HG03103 (cell line): ENCODE measurements around the gene GOLIM4.
"Not testable (repeated sequence)": the region's sequence is repeated elsewhere in the genome, so short reads cannot be mapped to it uniquely, and the experiment has no call there.

Source experiments
- ATAC-seq: cut with Tn5 transposase; IDR thresholded peaks from one replicate; pipeline ENCODE4 v1.9.1; 2021; ENCODE audit warnings: low read depth; ENCODE audit not compliant: unreplicated experiment

The GOLIM4 gene, protein sequence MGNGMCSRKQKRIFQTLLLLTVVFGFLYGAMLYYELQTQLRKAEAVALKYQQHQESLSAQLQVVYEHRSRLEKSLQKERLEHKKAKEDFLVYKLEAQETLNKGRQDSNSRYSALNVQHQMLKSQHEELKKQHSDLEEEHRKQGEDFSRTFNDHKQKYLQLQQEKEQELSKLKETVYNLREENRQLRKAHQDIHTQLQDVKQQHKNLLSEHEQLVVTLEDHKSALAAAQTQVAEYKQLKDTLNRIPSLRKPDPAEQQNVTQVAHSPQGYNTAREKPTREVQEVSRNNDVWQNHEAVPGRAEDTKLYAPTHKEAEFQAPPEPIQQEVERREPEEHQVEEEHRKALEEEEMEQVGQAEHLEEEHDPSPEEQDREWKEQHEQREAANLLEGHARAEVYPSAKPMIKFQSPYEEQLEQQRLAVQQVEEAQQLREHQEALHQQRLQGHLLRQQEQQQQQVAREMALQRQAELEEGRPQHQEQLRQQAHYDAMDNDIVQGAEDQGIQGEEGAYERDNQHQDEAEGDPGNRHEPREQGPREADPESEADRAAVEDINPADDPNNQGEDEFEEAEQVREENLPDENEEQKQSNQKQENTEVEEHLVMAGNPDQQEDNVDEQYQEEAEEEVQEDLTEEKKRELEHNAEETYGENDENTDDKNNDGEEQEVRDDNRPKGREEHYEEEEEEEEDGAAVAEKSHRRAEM

DNA sequence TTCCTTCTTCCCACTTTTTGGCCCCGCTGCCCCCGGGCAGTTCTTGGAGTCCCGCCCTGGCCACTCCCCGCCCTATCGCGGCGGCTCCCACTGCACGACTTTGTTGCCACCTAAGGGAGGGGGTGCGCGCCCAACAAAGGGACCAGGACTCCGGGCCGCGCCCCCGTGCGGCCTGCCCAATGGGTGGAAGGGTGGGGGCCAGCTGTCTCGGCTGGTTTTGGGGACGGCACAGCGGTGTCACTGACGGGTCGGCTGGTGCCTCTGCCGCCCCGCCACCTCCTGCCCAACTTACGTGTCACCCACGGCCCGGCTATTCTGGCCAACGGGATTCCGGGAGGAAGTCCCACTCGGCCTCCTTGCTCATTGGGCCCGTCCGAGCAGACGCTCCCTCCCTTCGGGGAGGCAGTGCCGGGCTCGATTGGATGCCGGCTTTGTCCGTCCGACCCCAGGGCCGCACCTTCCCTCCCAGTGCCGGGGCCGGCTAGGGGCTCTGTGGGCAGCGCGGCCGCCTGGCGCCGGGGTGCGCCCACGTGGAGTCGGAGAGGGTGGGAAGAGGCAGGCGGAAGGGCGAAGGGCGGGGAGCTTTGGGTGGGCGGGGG is at the start of gene GOLIM4:
Gene GOLIM4 (minus strand): TSS at position 314 of the 599 bp plus-strand sequence. CDS start 639 bp downstream, outside the sequence.
- ATAC-seq, result peak; percentile 73

DNA sequence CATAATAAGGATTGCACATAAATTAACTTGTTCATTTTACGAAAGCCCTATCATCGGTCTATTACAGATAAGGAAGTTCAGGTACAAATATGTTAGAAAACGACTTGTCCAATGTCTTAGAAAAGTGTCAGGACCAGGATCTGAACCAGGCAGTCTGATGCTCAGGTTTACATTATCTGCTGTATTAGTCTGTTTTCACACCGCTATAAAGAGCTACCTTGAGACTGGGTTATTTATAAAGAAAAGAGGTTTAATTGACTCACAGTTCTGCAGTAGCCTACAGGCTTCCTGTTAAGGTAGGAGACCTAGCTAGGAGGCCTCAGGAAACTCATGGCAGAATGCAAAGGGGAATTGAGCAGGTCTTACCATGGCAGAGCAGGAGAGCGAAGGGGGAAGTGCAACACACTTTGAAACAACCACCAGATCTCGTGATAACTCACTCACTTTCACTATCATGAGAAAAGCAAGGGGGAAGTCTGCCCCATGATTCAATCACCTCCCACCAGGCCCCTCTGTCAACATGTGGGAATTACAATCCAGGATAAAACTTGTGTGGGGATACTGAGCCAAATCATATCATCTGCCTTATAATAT is 45.8 kb upstream of the GOLIM4 start:
- ATAC-seq, result no peak

DNA sequence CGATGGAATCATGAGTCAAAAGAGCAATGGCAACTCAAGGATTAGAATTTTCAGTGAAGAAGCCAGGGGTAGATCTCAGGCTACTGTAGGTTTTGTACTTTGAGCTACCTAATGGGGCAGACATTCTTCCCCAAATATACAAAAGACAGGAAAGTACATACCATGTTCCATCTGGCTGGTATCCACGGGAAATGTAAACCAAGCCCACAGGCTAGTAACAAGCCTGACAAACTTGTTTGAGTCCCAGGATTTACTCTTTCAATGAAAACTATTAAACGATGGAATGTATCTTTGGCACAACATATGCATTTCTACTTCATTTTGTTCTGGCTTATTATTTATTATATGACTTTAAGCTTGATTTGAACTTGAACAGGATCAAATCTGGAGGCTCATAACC is 44.2 kb upstream of the GOLIM4 start:
- no peak for ATAC-seq

DNA sequence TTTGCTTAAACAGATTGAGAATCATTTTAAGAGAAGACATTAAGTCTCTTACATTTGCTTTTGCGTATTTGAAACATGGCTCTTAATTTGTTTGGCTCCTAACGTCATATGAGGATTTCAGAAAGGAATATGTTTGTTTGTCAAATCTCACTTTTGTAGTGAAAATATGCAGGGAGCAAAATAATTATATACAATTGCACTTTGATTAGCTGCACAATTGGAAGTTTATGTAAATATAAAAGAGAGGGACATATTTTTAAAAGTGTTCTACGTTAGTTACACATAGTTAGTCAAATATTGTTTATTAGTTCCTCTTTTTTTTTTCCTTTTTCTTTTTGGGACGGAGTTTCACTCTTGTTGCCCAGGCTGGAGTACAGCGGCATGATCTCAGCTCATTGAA is 42.7 kb upstream of the GOLIM4 start:
- ATAC-seq, result no peak

DNA sequence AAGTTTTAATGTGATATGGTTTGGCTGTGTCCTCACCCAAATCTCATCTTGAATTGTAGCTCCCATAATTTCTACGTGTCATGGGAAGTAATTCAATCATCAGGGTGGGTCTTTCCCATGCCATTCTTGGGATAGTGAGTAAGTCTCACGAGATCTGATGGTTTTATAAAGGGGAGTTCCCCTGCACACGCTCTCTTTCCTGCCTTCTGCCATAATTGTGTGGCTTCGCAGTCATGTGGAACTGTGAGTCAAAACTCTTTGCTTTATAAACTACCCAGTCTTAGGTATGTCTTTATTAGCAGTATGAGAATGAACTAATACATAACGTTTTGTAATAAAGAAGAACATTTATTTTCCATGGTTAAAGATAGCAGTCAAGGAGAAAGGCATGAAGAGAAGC is 39.2 kb upstream of the GOLIM4 start:
- ATAC-seq, result no peak

DNA sequence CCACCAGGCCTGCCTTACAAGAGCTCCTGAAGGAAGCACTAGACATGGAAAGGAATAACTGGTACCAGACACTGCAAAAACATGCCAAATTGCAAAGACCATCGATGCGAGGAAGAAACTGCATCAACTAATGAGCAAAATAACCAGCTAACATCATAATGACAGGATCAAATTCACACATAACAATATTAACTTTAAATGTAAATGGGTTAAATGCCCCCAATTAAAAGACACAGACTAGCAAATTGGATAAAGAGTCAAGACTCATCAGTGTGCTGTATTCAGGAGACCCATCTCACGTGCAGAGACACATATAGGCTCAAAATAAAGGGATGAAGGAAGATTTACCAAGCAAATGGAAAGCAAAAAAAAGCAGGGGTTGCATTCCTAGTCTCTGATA is 34.5 kb upstream of the GOLIM4 start:
- not testable (repeated sequence) for ATAC-seq

DNA sequence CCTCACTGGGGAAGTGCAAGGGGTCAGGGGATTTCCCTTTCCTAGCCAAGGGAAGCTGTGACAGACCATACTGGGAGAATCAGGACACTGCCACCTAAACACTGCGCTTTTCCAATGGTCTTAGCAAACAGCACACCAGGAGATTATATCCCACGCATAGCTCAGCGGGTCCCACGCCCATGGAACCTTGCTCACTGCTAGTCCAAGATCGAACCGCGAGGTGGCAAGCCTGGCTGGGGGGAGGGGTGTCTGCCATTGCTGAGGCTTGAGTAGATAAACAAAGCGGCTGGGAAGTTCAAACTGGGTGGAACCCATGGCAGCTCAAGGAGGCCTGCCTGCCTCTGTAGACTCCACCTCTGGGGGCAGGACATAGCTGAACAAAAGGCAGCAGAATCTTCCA is 32.7 kb upstream of the GOLIM4 start:
- ATAC-seq, result not testable (repeated sequence)

DNA sequence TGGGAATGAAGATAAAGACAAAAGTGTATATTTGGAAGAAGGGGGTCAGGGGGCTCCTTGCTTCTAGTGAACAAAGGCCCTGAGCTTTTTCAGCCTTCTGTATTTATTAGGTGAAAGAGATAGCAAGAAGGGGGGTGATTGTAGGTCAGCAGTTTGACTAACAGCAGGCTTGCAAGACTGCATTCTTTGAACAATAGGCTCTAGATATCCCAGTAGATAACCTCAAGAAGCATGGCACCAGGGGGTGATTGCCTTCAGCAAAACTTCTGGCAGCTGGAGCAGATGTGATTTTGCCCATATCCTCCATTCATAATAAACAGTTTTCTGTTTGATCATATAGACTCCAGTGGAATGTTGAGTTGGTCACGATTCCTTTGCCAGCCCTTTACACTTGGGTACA is 31.7 kb upstream of the GOLIM4 start:
- ATAC-seq, result no peak

DNA sequence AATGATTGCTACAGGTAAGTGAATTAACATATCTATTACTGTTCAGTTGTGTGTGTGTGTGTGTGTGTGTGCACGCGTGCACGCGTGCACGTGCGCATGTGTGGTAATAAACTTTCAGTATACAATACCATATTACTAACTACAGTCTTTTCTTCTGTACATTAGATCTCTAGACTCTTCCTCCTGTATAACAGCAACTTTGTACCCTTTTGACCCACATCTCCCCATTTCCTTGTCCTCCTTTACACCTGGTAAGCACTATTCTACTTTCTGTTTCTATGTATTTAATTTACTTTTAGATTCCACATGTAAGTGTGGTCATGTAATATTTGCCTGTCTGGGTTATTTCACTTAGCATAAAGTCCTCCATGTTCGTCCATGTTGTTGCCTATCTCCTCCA is 29.1 kb upstream of the GOLIM4 start:
- ATAC-seq, result no peak

DNA sequence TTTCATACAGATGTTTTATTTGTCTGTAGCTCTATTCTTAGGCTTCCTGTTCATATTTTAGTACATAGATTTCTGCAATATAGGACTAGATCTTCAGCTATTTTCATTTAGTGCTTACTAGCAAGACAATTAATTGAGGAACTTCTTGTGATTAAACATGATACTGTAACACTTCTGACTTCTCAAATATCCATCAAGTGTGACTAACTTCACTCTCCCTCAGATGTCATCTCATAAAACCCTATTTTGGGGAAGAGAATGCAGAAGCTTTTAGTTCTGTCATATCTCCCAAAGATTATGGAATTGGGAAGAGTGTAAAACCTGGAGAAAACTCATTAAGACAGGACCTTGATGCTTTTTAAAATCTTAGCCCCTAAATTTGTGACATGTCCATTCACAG is 28.6 kb upstream of the GOLIM4 start:
- no peak for ATAC-seq

DNA sequence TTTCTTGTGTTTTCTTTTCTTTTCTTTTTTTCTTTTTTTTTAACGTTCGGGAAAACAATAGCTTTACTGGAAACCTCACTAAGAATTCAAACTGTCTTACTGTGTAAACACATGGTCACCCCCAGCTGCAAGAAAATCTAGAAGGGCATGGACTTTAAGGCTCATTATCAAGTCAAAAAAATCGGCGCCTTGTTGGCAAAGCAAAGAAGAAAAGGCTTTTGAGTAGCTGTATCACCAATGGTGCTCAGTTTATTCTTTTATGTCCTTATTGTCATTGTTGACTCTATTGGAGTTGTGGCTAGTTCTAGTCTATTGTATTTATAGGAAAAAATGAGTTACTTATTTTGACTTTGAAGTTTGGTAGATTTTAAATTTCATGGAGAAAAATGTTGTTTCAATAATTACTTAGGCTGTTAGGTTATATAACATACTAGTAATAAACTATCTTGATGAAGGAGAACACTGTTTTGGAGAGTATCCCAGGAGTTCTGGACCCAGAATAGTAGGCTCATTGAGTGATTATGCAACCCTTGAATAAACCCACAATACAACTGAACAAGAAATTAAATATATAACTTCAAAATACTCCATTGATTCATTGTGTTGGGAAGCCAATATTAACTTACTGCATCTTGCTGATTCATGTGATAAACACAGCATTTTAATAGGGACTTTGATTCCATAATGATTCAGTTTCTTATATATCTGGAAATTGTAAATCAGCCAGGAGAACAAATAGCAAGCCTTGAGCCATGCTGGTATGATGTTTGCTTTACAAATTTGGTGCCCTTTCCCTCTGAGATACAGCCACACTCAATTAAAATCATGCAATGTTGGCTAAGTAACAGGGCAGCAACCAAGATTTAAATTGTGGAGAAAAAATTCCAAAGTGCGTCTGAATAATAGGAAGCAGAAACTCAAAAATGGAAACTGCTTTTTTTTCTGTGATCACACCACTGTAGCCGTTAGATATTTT is 27.8 kb upstream of the GOLIM4 start:
- ATAC-seq, result no peak

DNA sequence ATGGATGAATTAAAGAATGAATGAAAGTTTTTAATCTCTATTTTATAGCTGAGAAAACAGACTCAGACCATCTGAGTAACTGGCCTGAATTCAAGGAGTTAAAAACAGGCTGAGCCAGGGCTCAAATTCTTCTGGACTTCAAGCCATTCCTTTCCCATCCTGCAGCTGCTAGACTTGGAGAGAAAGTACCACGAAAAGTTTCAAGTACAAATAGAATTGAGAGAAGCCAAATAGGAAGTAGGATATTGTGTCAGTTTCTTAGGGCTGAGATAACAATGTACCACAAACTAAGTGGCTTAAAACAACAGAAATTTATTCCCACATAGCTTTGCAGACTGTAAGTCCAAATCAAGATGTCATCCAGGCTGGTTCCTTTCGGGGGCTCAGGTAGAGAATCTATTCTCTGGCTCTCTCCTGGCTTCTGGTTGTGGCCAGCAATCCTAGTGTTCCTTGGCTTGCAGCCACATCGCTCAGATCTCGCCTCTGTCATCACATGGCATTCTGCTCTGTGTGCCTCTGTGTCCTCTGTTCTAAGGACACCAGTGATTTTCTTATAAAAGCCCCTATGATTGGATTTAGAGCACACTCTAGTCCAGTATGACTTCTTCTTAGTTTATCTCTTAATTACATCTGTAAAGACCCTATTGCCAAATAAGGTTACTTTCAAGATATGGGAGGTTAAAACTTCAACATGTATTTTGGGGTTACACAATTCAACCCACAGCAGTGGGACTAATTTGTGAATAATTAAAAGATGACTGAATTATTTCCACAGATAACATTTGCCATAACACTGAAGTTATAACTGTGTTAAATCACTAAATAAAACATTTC is 25.7 kb upstream of the GOLIM4 start:
- no peak for ATAC-seq

DNA sequence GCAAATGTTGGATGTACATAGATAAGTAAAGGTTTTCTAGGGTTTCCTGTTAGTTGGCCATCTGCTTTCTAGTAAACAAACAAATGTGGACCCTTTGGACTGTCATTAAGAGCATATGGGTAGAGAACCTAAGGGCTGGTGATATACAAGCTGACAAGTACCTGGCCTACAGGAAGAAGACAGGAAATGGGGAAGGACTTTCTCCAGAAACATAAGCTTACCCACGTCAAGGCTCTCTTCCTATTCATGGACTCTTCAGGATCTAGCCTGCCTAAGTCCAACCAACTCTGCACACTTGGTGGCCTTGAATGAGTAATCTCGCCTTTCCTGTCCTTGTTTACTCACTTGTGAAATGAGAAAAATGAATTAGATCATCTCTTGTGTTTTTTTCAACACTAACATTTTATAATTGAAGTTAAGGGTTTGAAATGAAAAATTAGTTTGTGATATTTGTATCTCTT is 22.2 kb upstream of the GOLIM4 start:
- no peak for ATAC-seq

DNA sequence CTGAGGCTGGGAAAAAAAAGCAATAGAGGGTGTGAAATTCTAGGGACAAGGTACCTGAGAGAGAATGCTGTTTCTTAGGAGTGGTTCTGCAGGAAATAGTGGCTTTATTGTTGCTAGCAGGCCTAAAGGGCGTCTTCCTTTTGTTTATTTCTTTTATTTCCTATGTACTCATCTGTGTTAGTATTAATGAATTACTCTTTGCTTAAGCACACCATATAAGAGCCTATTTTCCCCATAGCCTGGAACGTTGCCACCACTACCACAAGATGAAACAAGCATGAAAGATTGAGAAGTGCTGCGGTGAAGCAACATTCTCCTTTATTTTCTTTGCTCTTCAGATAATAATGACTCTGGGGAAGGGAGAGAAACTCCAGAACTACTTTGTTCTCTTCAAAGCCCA is 21.3 kb upstream of the GOLIM4 start:
- no peak for ATAC-seq

DNA sequence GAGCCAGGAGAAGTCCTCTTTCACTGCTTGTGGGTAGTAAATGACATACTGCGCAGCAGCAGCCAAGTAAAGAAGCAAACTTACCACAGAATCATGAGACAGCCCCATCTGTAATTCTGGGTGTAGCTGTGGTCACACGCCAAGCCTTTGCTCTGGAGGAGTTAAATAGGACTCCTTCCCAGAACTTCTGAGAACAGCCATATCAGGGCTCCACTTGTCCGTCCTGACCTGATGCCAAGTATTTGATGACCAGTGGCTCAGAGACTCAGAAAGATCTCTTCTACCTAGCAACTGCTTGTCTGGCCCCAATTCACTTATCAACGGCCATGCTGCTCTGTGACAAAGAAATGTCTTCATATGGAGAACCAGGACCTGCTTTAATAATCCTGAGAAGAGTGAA is 20.6 kb upstream of the GOLIM4 start:
- ATAC-seq, result no peak

DNA sequence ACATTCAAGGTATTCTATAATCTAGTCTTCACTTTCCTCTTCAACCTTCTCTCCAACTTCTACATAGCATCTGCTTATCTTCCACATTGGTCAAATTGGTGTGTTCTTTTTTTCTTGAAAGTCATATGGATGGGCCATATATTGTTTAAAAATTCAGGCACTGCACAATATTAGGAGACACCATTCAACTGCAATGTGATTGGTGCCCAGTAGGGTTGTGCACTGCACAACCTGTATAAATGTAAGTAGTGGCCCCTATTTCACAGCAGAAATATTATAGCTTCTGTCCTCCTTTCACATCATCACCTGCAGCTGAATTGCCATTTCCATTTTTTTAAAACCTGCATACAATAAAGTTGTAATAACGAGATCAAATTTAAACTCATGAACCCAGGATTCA is 18.1 kb upstream of the GOLIM4 start:
- no peak for ATAC-seq

DNA sequence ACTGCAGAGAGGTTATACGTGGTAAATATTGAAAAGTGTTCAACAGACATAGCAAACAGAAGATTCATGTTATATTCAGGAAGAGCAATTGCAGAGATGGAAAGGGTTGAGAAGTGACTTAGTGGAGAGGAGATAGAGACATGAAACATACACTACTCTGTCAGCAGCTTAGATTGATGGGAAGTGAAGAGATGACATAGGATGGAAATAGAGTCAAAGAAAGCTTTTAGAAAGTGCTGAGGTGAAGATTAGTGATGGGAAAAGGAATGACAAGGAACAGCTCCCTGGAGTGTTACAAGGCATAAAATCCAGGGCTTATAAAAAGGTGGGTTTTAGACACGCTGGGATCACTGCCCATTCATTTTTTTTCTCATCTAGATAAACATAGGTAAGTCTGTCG is 17.2 kb upstream of the GOLIM4 start:
- no peak for ATAC-seq

DNA sequence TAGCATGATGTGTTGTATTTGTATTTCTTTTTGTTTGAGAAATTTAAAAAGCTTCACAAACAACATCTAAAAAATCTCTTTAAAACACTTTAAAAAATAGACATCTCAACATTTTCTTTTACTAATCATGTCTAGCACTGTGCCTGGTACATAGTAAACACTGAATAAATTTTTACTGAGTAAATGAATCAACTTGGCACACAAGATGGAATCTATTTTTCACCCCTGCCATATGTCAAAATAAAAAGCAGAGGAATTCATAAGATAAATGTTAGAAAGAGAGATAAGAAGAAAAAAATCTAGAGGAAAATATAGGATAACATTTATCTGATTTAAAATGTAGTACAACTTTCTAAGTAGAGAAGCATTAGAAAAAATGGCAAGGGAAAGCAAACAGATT is 8.6 kb upstream of the GOLIM4 start:
- no peak for ATAC-seq

DNA sequence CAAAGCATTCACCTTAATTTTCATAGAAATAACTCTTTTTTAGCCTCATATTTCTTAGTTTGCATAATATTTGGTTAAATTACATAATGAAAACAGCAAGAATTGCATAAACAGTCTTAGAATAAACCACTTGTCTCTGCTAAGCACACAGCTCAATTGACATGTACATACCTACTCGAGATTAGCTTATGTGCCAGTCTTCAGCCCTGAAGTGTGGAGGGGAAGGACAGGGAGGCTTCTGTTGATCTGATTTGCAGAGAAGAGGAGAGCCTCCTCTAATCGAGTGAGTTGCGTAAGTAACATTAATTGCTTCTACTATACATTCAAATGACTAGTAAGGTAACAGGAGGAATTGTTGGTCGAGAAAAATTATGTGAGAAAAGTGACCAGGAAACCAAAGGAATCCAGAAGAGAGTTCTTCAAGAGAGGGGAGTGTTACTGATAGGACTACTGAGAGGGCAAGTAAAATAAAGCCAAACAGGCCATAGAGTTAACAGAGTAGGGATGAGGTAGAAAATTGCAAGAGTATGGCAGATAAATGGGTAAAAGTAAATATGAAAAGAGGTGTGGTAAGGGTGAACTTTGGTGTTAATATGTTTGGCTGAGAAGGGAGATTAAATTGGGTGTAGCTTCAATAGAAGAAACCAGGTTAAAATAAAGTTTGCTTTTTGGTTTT is 7.1 kb upstream of the GOLIM4 start:
- no peak for ATAC-seq
